Panc1 (cell line): ENCODE results near the gene NSMCE3. TPM values are rescaled to one million over a fixed set of nuclear protein-coding genes. Genes with fewer than 3 reads are reported as not detected.

ENCODE experiments used
- ATAC-seq: fragments of 200-7000 bp; cut with Tn5 transposase; 2 replicates; pipeline ENCODE4 v1.9.1; 2020; ENCODE audit warnings: mild to moderate bottlenecking, moderate library complexity
- BruUV-seq: library from RNA; stranded (reverse); fragments of 400-500 nt; replicated peaks from 2 replicates; lab custom pipeline; 2021; lab: Mats Ljungman, UMichigan
- CTCF ChIA-PET: fragments of 300-600 bp; sonication (Branson Sonifier 250); formaldehyde crosslinking; loops from one replicate; lab custom pipeline; 2022; ENCODE audit warnings: antibody characterized with exemption; lab: Charles Lee
- POLR2A ChIA-PET: fragments of 300-600 bp; sonication (Branson Sonifier 250); formaldehyde crosslinking; loops from one replicate; lab custom pipeline; 2022; ENCODE audit warnings: antibody characterized with exemption; lab: Charles Lee
- DNase-seq: peaks from one replicate; pipeline ENCODE4 v3.0.0-alpha.2; 2010; ENCODE audit warnings: low read depth, low spot score
- H3K27ac ChIP-seq: 2 replicates; pipeline ENCODE4 v1.5.1; 2011; ENCODE audit warnings: mild to moderate bottlenecking, low read length, inconsistent platforms
- H3K27me3 ChIP-seq: fragments of 200-500 bp; sonication (Bioruptor generic); 2 replicates; pipeline ENCODE4 v1.6.0; 2014; ENCODE audit warnings: low read length, inconsistent platforms; ENCODE audit not compliant: control insufficient read depth, insufficient read depth
- H3K36me3 ChIP-seq: fragments of 200-500 bp; sonication (Bioruptor generic); 2 replicates; pipeline ENCODE4 v1.5.1; 2014; ENCODE audit warnings: inconsistent platforms, mild to moderate bottlenecking, low read length, moderate library complexity; ENCODE audit not compliant: control insufficient read depth, insufficient read depth
- H3K4me1 ChIP-seq: 2 replicates; pipeline ENCODE4 v1.5.1; 2011; ENCODE audit warnings: inconsistent platforms, mild to moderate bottlenecking, low read length, moderate library complexity; ENCODE audit not compliant: control insufficient read depth, insufficient read depth
- H3K4me3 ChIP-seq, 2 experiments: 2 replicates each; pipeline ENCODE4 v1.5.1; 2011 to 2012; ENCODE audit warnings: low read depth in 2 of 2, low read length in 2 of 2, mild to moderate bottlenecking in 2 of 2, inconsistent platforms in 1 of 2, moderate library complexity in 1 of 2
- H3K9me3 ChIP-seq: fragments of 200-500 bp; sonication (Bioruptor generic); 2 replicates; pipeline ENCODE4 v1.5.1; 2014; ENCODE audit warnings: low read depth, mild to moderate bottlenecking, inconsistent platforms, low read length, moderate library complexity; ENCODE audit not compliant: control insufficient read depth, insufficient read depth
- POLR2AphosphoS5 ChIP-seq: IDR thresholded peaks from 2 replicates; pipeline ENCODE4 v1.6.1; 2012; ENCODE audit warnings: mild to moderate bottlenecking, low read depth, low read length, moderate library complexity
- SIN3A ChIP-seq: IDR thresholded peaks from 2 replicates; pipeline ENCODE4 v1.6.1; 2012; ENCODE audit warnings: low read depth, mild to moderate bottlenecking, low read length, moderate library complexity, borderline replicate concordance; ENCODE audit not compliant: insufficient read depth
- TCF7L2 ChIP-seq: IDR thresholded peaks from 2 replicates; pipeline ENCODE4 v1.6.1; 2011; ENCODE audit warnings: mild to moderate bottlenecking, low read depth, low read length, inconsistent platforms
- in situ Hi-C: cut with HindIII; loops from 2 replicates; pipeline ENCODE4 v1.10.0; 2016; ENCODE audit warnings: low sequenced_read_pairs, low pct_unique_long_range_greater_than_20kb
- intact Hi-C: fragments of 100-400 bp; cut with micrococcal nuclease; formaldehyde crosslinking; loops from one replicate; pipeline ENCODE4 v1.10.0; 2022; ENCODE audit not compliant: unreplicated experiment
- total RNA-seq: library from RNA; stranded (reverse); gene quantifications from one replicate; pipeline ENCODE4 v1.2.1, GENCODE V29; 2021; ENCODE audit not compliant: unreplicated experiment
- TF ChIP-seq, protein P1 (sequence below): fragments of 450-650 bp; IDR thresholded peaks from 2 replicates; pipeline ENCODE4 v1.5.1; 2017; ENCODE audit warnings: mild to moderate bottlenecking
- TF ChIP-seq, protein P2 (sequence below), 2 experiments: IDR thresholded peaks; 2 replicates each; pipeline ENCODE4 v1.6.1; 2011 to 2012; ENCODE audit warnings: low read depth in 2 of 2, control low read depth in 1 of 2, low read length in 1 of 2, mild to moderate bottlenecking in 1 of 2, moderate library complexity in 1 of 2; ENCODE audit not compliant: insufficient read depth in 1 of 2

The NSMCE3 gene
- total RNA-seq, 1 experiment from 2014 or later = 5.5 TPM

DNA sequence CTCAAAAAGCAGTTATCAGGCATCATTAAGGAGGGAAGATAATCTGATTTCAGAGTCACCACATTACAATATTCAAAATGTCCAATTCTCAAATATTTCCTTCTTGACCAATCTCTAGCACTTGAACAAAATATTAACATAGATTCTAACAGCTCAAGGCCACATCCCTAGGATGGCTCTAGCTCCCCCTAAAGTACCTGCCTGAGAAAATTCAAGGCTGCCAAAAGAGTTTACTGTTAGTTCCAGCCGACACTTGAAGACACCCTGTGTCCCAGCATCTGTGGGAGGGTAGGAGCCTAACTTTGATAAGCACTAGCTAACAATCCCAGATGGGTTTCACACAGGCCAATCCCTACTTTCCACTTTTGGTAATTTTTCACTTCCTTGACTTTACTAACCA, 10.4 kb downstream of the NSMCE3 start:
- CTCF ChIA-PET = no interaction called here
- in situ Hi-C loops = no loop called here
- no peak for ATAC-seq

DNA sequence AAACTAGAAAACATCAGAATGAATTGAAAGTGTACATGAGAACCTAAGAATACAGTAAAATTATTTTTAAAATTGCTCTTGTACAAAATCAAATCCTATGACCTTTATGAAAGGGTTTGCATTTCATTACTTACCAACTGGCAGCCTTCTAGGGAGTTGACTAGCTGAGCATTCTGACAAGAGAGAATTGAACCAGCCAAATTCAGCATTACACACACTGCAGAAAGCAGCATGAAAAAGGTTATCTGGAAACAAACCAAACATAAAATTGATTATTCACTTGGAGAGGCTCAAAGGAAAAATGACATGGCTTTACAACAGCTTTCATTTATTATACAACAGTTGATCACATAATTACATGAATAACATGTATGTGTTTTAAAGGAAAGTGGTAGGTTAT, 17.4 kb downstream of the NSMCE3 start:
- DNase-seq (no peak), ATAC-seq (no peak)
- no peak overlapping the region for H3K4me3 ChIP-seq
- TF ChIP-seq, protein P1, sequence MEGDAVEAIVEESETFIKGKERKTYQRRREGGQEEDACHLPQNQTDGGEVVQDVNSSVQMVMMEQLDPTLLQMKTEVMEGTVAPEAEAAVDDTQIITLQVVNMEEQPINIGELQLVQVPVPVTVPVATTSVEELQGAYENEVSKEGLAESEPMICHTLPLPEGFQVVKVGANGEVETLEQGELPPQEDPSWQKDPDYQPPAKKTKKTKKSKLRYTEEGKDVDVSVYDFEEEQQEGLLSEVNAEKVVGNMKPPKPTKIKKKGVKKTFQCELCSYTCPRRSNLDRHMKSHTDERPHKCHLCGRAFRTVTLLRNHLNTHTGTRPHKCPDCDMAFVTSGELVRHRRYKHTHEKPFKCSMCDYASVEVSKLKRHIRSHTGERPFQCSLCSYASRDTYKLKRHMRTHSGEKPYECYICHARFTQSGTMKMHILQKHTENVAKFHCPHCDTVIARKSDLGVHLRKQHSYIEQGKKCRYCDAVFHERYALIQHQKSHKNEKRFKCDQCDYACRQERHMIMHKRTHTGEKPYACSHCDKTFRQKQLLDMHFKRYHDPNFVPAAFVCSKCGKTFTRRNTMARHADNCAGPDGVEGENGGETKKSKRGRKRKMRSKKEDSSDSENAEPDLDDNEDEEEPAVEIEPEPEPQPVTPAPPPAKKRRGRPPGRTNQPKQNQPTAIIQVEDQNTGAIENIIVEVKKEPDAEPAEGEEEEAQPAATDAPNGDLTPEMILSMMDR = no peak
- TF ChIP-seq SIN3A = no peak
- TF ChIP-seq, protein P2, sequence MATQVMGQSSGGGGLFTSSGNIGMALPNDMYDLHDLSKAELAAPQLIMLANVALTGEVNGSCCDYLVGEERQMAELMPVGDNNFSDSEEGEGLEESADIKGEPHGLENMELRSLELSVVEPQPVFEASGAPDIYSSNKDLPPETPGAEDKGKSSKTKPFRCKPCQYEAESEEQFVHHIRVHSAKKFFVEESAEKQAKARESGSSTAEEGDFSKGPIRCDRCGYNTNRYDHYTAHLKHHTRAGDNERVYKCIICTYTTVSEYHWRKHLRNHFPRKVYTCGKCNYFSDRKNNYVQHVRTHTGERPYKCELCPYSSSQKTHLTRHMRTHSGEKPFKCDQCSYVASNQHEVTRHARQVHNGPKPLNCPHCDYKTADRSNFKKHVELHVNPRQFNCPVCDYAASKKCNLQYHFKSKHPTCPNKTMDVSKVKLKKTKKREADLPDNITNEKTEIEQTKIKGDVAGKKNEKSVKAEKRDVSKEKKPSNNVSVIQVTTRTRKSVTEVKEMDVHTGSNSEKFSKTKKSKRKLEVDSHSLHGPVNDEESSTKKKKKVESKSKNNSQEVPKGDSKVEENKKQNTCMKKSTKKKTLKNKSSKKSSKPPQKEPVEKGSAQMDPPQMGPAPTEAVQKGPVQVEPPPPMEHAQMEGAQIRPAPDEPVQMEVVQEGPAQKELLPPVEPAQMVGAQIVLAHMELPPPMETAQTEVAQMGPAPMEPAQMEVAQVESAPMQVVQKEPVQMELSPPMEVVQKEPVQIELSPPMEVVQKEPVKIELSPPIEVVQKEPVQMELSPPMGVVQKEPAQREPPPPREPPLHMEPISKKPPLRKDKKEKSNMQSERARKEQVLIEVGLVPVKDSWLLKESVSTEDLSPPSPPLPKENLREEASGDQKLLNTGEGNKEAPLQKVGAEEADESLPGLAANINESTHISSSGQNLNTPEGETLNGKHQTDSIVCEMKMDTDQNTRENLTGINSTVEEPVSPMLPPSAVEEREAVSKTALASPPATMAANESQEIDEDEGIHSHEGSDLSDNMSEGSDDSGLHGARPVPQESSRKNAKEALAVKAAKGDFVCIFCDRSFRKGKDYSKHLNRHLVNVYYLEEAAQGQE (IDR thresholded peaks at IDR 0.05; ENCODE audit: insufficient read depth in 1 of 2, low read depth in 2 of 2, low read length in 1 of 2) = no peak
- TF ChIP-seq POLR2AphosphoS5 = no peak
- no peak for TF ChIP-seq TCF7L2
- CTCF ChIA-PET = interaction anchor here (0.6 to 0.8 kb wide), 2 partner anchors 112 to 348 kb away, joined by 5 to 6 read pairs; no protein-coding TSS in a partner anchor
- in situ Hi-C loops = no loop called here
- POLR2A ChIA-PET = interaction anchor here (0.7 kb wide), 1 partner anchor 15 kb away, joined by 3 read pairs; no protein-coding TSS in a partner anchor
- BruUV-seq = no TSS peak
- no peak overlapping the region for H3K27ac ChIP-seq
- no peaks in the 10 kb centered on the region for H3K4me1 ChIP-seq
- no peaks in the 10 kb centered on the region for H3K9me3 ChIP-seq
- H3K27me3 ChIP-seq = no peaks in the 10 kb centered on the region
- no peaks in the 10 kb centered on the region for H3K36me3 ChIP-seq
- intact Hi-C loops = no loop called here

More for the DNA sequence above, 10.4 kb downstream of the NSMCE3 start:
- no peaks in the 10 kb centered on the region for H3K27me3 ChIP-seq
- no peaks in the 10 kb centered on the region for H3K36me3 ChIP-seq
- H3K9me3 ChIP-seq = no peaks in the 10 kb centered on the region
- no peak for DNase-seq
- intact Hi-C loops = no loop called here
- TF ChIP-seq, protein P1 = peak; percentile 27; the same call in 1 of the 2 replicates
- TF ChIP-seq, protein P2 (IDR thresholded peaks at IDR 0.05; ENCODE audit: insufficient read depth in 1 of 2, low read depth in 2 of 2, low read length in 1 of 2) = no peak
- no TSS peak for BruUV-seq
- H3K4me1 ChIP-seq = no peaks in the 10 kb centered on the region
- POLR2A ChIA-PET = interaction anchor here (0.5 to 0.6 kb wide), 2 partner anchors 331 to 751 kb away, joined by 5 to 11 read pairs; no protein-coding TSS in a partner anchor
- H3K4me3 ChIP-seq = no peak overlapping the region
- H3K27ac ChIP-seq = no peak overlapping the region
